GM12878 (cell line): Measurements from ENCODE around the gene EMID1. TPM values are rescaled to one million over a fixed set of nuclear protein-coding genes. Genes with fewer than 3 reads are reported as not detected.

ENCODE experiments used
- ATAC-seq: fragments of 200-7000 bp; cut with Tn5 transposase; 3 replicates; pipeline ENCODE4 v1.9.1; 2020; ENCODE audit warnings: mild to moderate bottlenecking, moderate library complexity
- BruUV-seq: library from RNA; stranded (reverse); fragments of 400-500 nt; replicated peaks from 2 replicates; lab custom pipeline; 2021; lab: Mats Ljungman, UMichigan
- CTCF ChIA-PET: fragments of 300-600 bp; sonication (Branson Sonifier 250); formaldehyde crosslinking; extraction: SDS; loops from one replicate; lab custom pipeline; 2021; ENCODE audit warnings: inconsistent platforms; lab: Yijun Ruan, JAX
- POLR2A ChIA-PET: fragments of 350-600 bp; formaldehyde crosslinking; extraction: SDS; loops from one replicate; lab custom pipeline; 2021; ENCODE audit warnings: inconsistent platforms; lab: Charles Lee
- RAD21 ChIA-PET: fragments of 300-600 bp; sonication (Branson Sonifier 250); formaldehyde crosslinking; loops from one replicate; lab custom pipeline; 2023; ENCODE audit warnings: antibody characterized with exemption; ENCODE audit not compliant: unreplicated experiment; lab: Charles Lee
- SMC1A ChIA-PET: fragments of 300-600 bp; sonication (Branson Sonifier 250); formaldehyde crosslinking; loops from one replicate; lab custom pipeline; 2023; ENCODE audit not compliant: unreplicated experiment, uncharacterized antibody; lab: Charles Lee
- DNase-seq: peaks from one replicate; pipeline ENCODE4 v3.0.0-alpha.2; 2011; ENCODE audit warnings: low read depth, low spot score
- FAIRE-seq: peaks from 3 replicates; lab custom pipeline; 2011; peaks lifted over from hg19 to GRCh38; lab: Jason Lieb, UNC
- H2AFZ ChIP-seq: 2 replicates; pipeline ENCODE4 v1.6.0; 2011; ENCODE audit warnings: low read depth, low read length, control low read depth; ENCODE audit not compliant: control insufficient read depth
- H3K27ac ChIP-seq: 2 replicates; pipeline ENCODE4 v1.5.1; 2011; ENCODE audit warnings: control low read depth; ENCODE audit not compliant: control insufficient read depth, insufficient read depth
- H3K27me3 ChIP-seq, 2 experiments: replicated peaks in 1 of 2; 2 replicates each; pipeline versions ENCODE4 v1.6.0 to v1.6.1; 2011; ENCODE audit warnings: low read length in 1 of 2; ENCODE audit not compliant: control insufficient read depth in 2 of 2, insufficient read depth in 2 of 2
- H3K36me3 ChIP-seq, 2 experiments: 2 replicates each; pipeline ENCODE4 v1.5.1; 2011; ENCODE audit warnings: low read length in 1 of 2; ENCODE audit not compliant: control insufficient read depth in 2 of 2, insufficient read depth in 2 of 2
- H3K4me1 ChIP-seq: 2 replicates; pipeline ENCODE4 v1.6.1; 2011; ENCODE audit warnings: mild to moderate bottlenecking, low read length, moderate library complexity, mixed read lengths; ENCODE audit not compliant: control insufficient read depth, insufficient read depth
- H3K4me2 ChIP-seq: 2 replicates; pipeline ENCODE4 v1.6.0; 2011; ENCODE audit warnings: control low read depth; ENCODE audit not compliant: control insufficient read depth, insufficient read depth
- H3K4me3 ChIP-seq: fragments of 200-600 bp; sonication (generic); 2 replicates; pipeline ENCODE4 v1.5.1; 2016
- H3K79me2 ChIP-seq: 2 replicates; pipeline ENCODE4 v1.6.0; 2011; ENCODE audit warnings: low read length; ENCODE audit not compliant: control insufficient read depth, insufficient read depth
- H3K9ac ChIP-seq: 2 replicates; pipeline ENCODE4 v1.8.0; 2011; ENCODE audit warnings: low read length, control low read depth, mixed read lengths; ENCODE audit not compliant: control insufficient read depth, insufficient read depth
- H3K9me3 ChIP-seq: replicated peaks from 3 replicates; pipeline ENCODE4 v1.5.1; 2011; ENCODE audit warnings: mild to moderate bottlenecking, low read length; ENCODE audit not compliant: control insufficient read depth, insufficient read depth
- H4K20me1 ChIP-seq: 2 replicates; pipeline ENCODE4 v1.6.0; 2011; ENCODE audit not compliant: control insufficient read depth, insufficient read depth
- EZH2 ChIP-seq: IDR thresholded peaks from 2 replicates; pipeline ENCODE4 v1.6.1; 2012; ENCODE audit warnings: low read depth, mild to moderate bottlenecking, control low read depth, inconsistent platforms, low read length, borderline replicate concordance; ENCODE audit not compliant: control insufficient read depth
- FOXM1 ChIP-seq: IDR thresholded peaks from 2 replicates; pipeline ENCODE4 v1.6.1; 2012; ENCODE audit warnings: low read depth, mild to moderate bottlenecking, inconsistent platforms, low read length, moderate library complexity
- HDAC6 ChIP-seq: fragments of 200-600 bp; sonication (generic); IDR thresholded peaks from one replicate; pipeline ENCODE4 v1.8.0; 2017; ENCODE audit warnings: antibody characterized with exemption; ENCODE audit not compliant: unreplicated experiment
- PAX5 ChIP-seq: IDR thresholded peaks from 2 replicates; pipeline ENCODE4 v1.6.1; 2011; ENCODE audit warnings: low read depth, low read length, borderline replicate concordance
- POLR2A ChIP-seq: IDR thresholded peaks from 2 replicates; pipeline ENCODE4 v1.6.1; 2011; ENCODE audit warnings: low read depth, mild to moderate bottlenecking, low read length
- POLR2AphosphoS2 ChIP-seq: IDR thresholded peaks from 2 replicates; pipeline ENCODE4 v1.6.1; 2011; ENCODE audit warnings: low read depth, mild to moderate bottlenecking, low read length, improper control_type of control experiment, moderate library complexity
- TARDBP ChIP-seq: IDR thresholded peaks from 2 replicates; pipeline ENCODE4 v1.6.1; 2016; ENCODE audit warnings: borderline replicate concordance
- YBX1 ChIP-seq: fragments of 450-650 bp; IDR thresholded peaks from 2 replicates; pipeline ENCODE4 v1.6.1; 2016; ENCODE audit warnings: antibody characterized with exemption
- YY1 ChIP-seq: IDR thresholded peaks from 2 replicates; pipeline ENCODE4 v1.6.1; 2011; ENCODE audit warnings: low read depth, mild to moderate bottlenecking, low read length
- WGBS: methylation state at CpG from one replicate; pipeline ENCODE4 v1.1.6; 2016; ENCODE audit warnings: low lambda C conversion rate; ENCODE audit not compliant: insufficient replicate concordance, insufficient coverage; ENCODE audit errors: missing lambda C conversion rate; 5-methylcytosine and 5-hydroxymethylcytosine counted together
- in situ Hi-C: fragments of 300-500 bp; cut with MboI; formaldehyde crosslinking; loops from 9 replicates; pipeline ENCODE4 v1.14.3; 2018; ENCODE audit warnings: mixed read lengths
- intact Hi-C: fragments of 100-400 bp; cut with micrococcal nuclease; formaldehyde crosslinking; loops from one replicate; pipeline ENCODE4 v1.14.2; 2022; ENCODE audit not compliant: unreplicated experiment
- polyA plus RNA-seq, 11 experiments: library from polyadenylated mRNA; depleted of rRNA in 4 of 11; unstranded in 6 of 11; stranded (reverse) in 5 of 11; fragments of >200 nt; fragmentation: Nextera tagmentation in 4 of 11; fragmentation: Illumina TruSeq in 1 of 11; extraction: Ambion mirVana in 4 of 11; extraction: Trizol in 1 of 11; gene quantifications; 1 replicate in 1 of 11; 2 replicates in 10 of 11; pipeline versions ENCODE4 v1.2.1 to v1.2.3, GENCODE V29; 2011 to 2016; ENCODE audit warnings: inconsistent platforms in 2 of 11, missing spikeins in 2 of 11, low read depth in 1 of 11
- total RNA-seq, 4 experiments: library from RNA; depleted of rRNA in 3 of 4; stranded (reverse); fragments of >200 nt in 3 of 4; fragmentation: Illumina TruSeq in 1 of 4; extraction: Trizol in 1 of 4; gene quantifications; 2 replicates each; pipeline versions ENCODE4 v1.2.1 to v1.2.3, GENCODE V29; 2013 to 2021

The EMID1 gene
- total and polyA plus RNA-seq, 10 of the 15 experiments (the other 5 are each of a cell fraction or from before 2014, with no cell fraction given) = 1.2 to 60.3 (median 12.0) TPM

DNA sequence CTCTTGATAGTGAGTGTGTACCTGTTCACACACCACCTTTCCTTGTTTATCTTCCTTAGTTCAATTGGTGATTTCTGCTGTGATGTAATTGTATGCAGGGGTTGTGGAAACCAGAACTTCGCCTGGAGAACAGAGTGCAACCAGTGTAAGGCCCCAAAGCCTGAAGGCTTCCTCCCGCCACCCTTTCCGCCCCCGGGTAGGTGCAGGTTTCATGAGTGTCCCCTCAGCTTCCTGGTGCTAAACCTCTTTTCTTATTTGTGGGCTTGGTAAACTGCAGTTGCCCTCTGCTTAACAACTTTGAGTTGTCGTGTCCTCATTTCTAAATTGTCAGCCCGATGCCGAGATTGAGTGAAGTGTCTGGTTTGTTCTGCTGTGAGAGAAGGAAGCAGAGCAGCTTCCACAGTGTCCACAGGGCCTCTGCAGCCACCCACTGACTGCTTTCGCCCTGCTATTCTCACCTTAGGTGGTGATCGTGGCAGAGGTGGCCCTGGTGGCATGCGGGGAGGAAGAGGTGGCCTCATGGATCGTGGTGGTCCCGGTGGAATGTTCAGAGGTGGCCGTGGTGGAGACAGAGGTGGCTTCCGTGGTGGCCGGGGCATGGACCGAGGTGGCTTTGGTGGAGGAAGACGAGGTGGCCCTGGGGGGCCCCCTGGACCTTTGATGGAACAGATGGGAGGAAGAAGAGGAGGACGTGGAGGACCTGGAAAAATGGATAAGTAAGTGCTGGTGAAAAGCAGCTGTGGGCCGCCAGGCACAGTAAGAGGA is 93.6 kb downstream of the EMID1 start:
- intact Hi-C loops = no loop called here
- H4K20me1 ChIP-seq = no peaks in the 10 kb centered on the region
- peak; percentile 73 for TF ChIP-seq POLR2A
- no peak for TF ChIP-seq YBX1
- TF ChIP-seq, all 136 proteins: peak for 1
- Histone ChIP-seq H3K36me3 (peaks cover 34 to 45% of the 10 kb centered on the region in 2 experiments), H3K9me3 (no peaks in the 10 kb centered on the region), H3K27me3 (no peaks in the 10 kb centered on the region), H3K4me1 (no peaks in the 10 kb centered on the region), H3K4me2 (no peak overlapping the region), H3K79me2 (no peaks in the 10 kb centered on the region), H3K27ac (no peak overlapping the region), H3K9ac (no peak overlapping the region), H3K4me3 (no peak overlapping the region), H2AFZ (no peak overlapping the region)
- POLR2A ChIA-PET = interaction anchor here (1.0 kb wide), 1 partner anchor 12 kb away, joined by 3 read pairs; no protein-coding TSS in a partner anchor
- FAIRE-seq (no peak), ATAC-seq (no peak), DNase-seq (no peak)
- BruUV-seq = TSS peak; percentile 89
- RAD21 ChIA-PET = no interaction called here
- WGBS = 97% methylated on average over 17 of the region's 19 CpGs
- in situ Hi-C loops = no loop called here
- CTCF ChIA-PET = no interaction called here
- SMC1A ChIA-PET = no interaction called here

DNA sequence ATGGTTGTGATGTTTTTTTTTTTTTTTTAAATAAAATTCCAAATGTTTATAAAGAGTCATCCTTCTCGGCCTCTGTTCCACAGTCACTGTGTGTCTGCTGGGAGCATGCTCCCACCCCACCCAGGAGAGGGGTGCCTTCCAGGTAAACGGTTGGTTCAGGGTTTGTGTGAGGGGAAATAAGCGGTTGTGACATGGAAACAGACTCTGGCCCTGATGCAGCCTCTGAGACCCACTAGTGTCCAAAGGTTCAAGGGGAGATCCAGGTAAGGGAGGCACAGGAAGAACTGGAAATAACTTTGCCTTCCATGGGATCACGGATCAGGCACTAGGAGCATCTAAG is 94.7 kb downstream of the EMID1 start:
- TF ChIP-seq FOXM1 (0 out of 2 replicates have a peak, but pooled peaks have one; percentile 1), TARDBP (0 out of 2 replicates have a peak, but pooled peaks have one; percentile 11), EZH2 (no peak), POLR2AphosphoS2 (peak; percentile 2; the same call in 1 of the 2 replicates), YY1 (no peak), PAX5 (no peak), HDAC6 (no peak)
- in situ Hi-C loops = no loop called here
- Histone ChIP-seq H3K27ac (no peak overlapping the region), H3K4me1 (no peaks in the 10 kb centered on the region), H3K79me2 (no peaks in the 10 kb centered on the region), H2AFZ (no peak overlapping the region), H4K20me1 (no peaks in the 10 kb centered on the region), H3K4me2 (no peak overlapping the region), H3K27me3 (no peaks in the 10 kb centered on the region), H3K4me3 (no peak overlapping the region), H3K9ac (no peak overlapping the region), H3K9me3 (no peaks in the 10 kb centered on the region), H3K36me3 (peaks cover 34% of the 10 kb centered on the region in 2 experiments)
- DNase-seq = no peak
- 74% methylated on average over 4 of the region's 4 CpGs for WGBS
- POLR2A ChIA-PET = no interaction called here
- RAD21 ChIA-PET = no interaction called here
- SMC1A ChIA-PET = no interaction called here
- CTCF ChIA-PET = no interaction called here
- BruUV-seq = no TSS peak
- FAIRE-seq = no peak
- intact Hi-C loops = no loop called here
- ATAC-seq = no peak
